A549 (cell line): ENCODE results near the gene RUNX1.

Experiments used
- CEBPB ChIP-seq, 2 experiments: fragments of >200 bp in 1 of 2; sonication (Bioruptor Twin) in 1 of 2; formaldehyde crosslinking in 1 of 2; IDR thresholded peaks; 2 replicates each; pipeline ENCODE4 v1.6.1; 2012 to 2016
- CTCF ChIP-seq: fragments of >200 bp; sonication (Bioruptor Twin); formaldehyde crosslinking; IDR thresholded peaks from 3 replicates; pipeline ENCODE4 v1.5.1; 2016
- E2F6 ChIP-seq: IDR thresholded peaks from 2 replicates; pipeline ENCODE4 v1.6.1; 2012; ENCODE audit warnings: low read depth, borderline replicate concordance
- EP300 ChIP-seq, 2 experiments: fragments of >200 bp; sonication (Bioruptor Twin); formaldehyde crosslinking; IDR thresholded peaks; 2 replicates in 1 of 2; 3 replicates in 1 of 2; pipeline ENCODE4 v1.6.1; 2016 to 2017
- ESRRA ChIP-seq: fragments of 150-350 bp; IDR thresholded peaks from 2 replicates; pipeline ENCODE4 v1.6.1; 2014; ENCODE audit warnings: mild to moderate bottlenecking, low read length, borderline replicate concordance
- HOXB13 ChIP-seq: fragments of 250-450 bp; sonication (Bioruptor Pico); IDR thresholded peaks from 2 replicates; pipeline ENCODE4 v1.5.0; 2020; ENCODE audit warnings: low read depth, mild to moderate bottlenecking, moderate library complexity
- KDM1A ChIP-seq: fragments of 200-600 bp; sonication (generic); IDR thresholded peaks from 2 replicates; pipeline ENCODE4 v1.6.1; 2016; ENCODE audit warnings: low read depth, mild to moderate bottlenecking
- MAZ ChIP-seq: fragments of 150-350 bp; IDR thresholded peaks from 2 replicates; pipeline ENCODE4 v1.6.1; 2014; ENCODE audit warnings: antibody characterized with exemption, low read depth, low read length, borderline replicate concordance
- MYC ChIP-seq: IDR thresholded peaks from 2 replicates; pipeline ENCODE4 v1.6.1; 2012; ENCODE audit warnings: mild to moderate bottlenecking, inconsistent platforms, low read length, improper control_type of control experiment, borderline replicate concordance
- POLR2A ChIP-seq: IDR thresholded peaks from 2 replicates; pipeline ENCODE4 v1.6.1; 2012; ENCODE audit warnings: mild to moderate bottlenecking, low read length
- POLR2AphosphoS2 ChIP-seq: conservative IDR thresholded peaks from 2 replicates; pipeline ENCODE4 v1.6.1; 2012; ENCODE audit warnings: low read length, improper control_type of control experiment, inconsistent platforms
- REST ChIP-seq: fragments of 200-600 bp; sonication (generic); IDR thresholded peaks from 2 replicates; pipeline ENCODE4 v1.6.1; 2016; ENCODE audit warnings: antibody characterized with exemption, mild to moderate bottlenecking, moderate library complexity
- RFX5 ChIP-seq: fragments of 450-650 bp; IDR thresholded peaks from 2 replicates; pipeline ENCODE4 v1.7.1; 2014; ENCODE audit warnings: antibody characterized with exemption, mild to moderate bottlenecking, moderate library complexity
- ZSCAN20 ChIP-seq: fragments of 250-450 bp; sonication (Bioruptor Pico); IDR thresholded peaks from 2 replicates; pipeline ENCODE4 v1.8.0; 2022; ENCODE audit warnings: mild to moderate bottlenecking, moderate library complexity

- TF ChIP-seq CTCF (no peak), POLR2A (no peak), POLR2AphosphoS2 (no peak), MAZ (no peak), ESRRA (no peak), KDM1A (no peak), EP300 (IDR thresholded peaks at IDR 0.05) (no peak), REST (no peak), E2F6 (no peak), ZSCAN20 (CRISPR knock-in tag) (no peak), HOXB13 (CRISPR knock-in tag) (no peak), RFX5 (no peak), CEBPB (IDR thresholded peaks at IDR 0.05) (no peak), MYC (no peak)
Observed at GRCh38 chr21:35005560-35006224, 43.4 kb downstream of the RUNX1 start.
